GM19324 (cell line): Measurements from ENCODE around the gene AK8.

Experiments used
- ATAC-seq: cut with Tn5 transposase; IDR thresholded peaks from one replicate; pipeline ENCODE4 v1.9.1; 2021; ENCODE audit warnings: mild to moderate bottlenecking, moderate library complexity; ENCODE audit not compliant: unreplicated experiment, low FRiP score

AK8 gene

GRCh38 chr9:132877824-132878694 lies at the start of gene AK8:
Gene AK8 (minus strand): TSS chr9:132878284. CDS start chr9:132878255, 29 bp downstream.
- ATAC-seq: peak; percentile 77

- ATAC-seq: no peak
Measured at GRCh38 chr9:132927704-132928103, 49.6 kb upstream of the AK8 start.

- ATAC-seq: no peak
Measured at GRCh38 chr9:132923346-132923902, 45.3 kb upstream of the AK8 start.

GRCh38 chr9:132919614-132920268 lies 41.7 kb upstream of the AK8 start:
- ATAC-seq: no peak

GRCh38 chr9:132914924-132915323 lies 36.8 kb upstream of the AK8 start:
- ATAC-seq: no peak

GRCh38 chr9:132912131-132912530 lies 34.0 kb upstream of the AK8 start:
- ATAC-seq: no peak

- ATAC-seq: no peak
Measured at GRCh38 chr9:132910376-132910775, 32.3 kb upstream of the AK8 start.

GRCh38 chr9:132909311-132909710 lies 31.2 kb upstream of the AK8 start:
- ATAC-seq: no peak

- no peak for ATAC-seq
Measured at GRCh38 chr9:132908635-132909034, 30.6 kb upstream of the AK8 start.

GRCh38 chr9:132905726-132906125 lies 27.6 kb upstream of the AK8 start:
- no peak for ATAC-seq

GRCh38 chr9:132903574-132904492 lies 25.7 kb upstream of the AK8 start:
- no peak for ATAC-seq

GRCh38 chr9:132901858-132902831 lies 24.1 kb upstream of the AK8 start:
- ATAC-seq: no peak

- ATAC-seq: no peak
Measured at GRCh38 chr9:132898051-132898450, 20.0 kb upstream of the AK8 start.

GRCh38 chr9:132896906-132897305 lies 18.8 kb upstream of the AK8 start:
- no peak for ATAC-seq

- no peak for ATAC-seq
Measured at GRCh38 chr9:132896264-132896663, 18.2 kb upstream of the AK8 start.

GRCh38 chr9:132894862-132895835 lies 17.1 kb upstream of the AK8 start:
- no peak for ATAC-seq

GRCh38 chr9:132894346-132894745 lies 16.3 kb upstream of the AK8 start:
- no peak for ATAC-seq

- ATAC-seq: no peak
Measured at GRCh38 chr9:132892400-132892799, 14.3 kb upstream of the AK8 start.
